ENCODE results near the gene SLC16A4. TPM values are rescaled to one million over a fixed set of nuclear protein-coding genes. Genes with fewer than 3 reads are reported as not detected.

Gene SLC16A4
- total and polyA plus RNA-seq, 10 of the 15 experiments (the other 5 are each of a cell fraction or from before 2014, with no cell fraction given): 0.13 to 2.2 (median 0.26) TPM; not detected in 1

DNA sequence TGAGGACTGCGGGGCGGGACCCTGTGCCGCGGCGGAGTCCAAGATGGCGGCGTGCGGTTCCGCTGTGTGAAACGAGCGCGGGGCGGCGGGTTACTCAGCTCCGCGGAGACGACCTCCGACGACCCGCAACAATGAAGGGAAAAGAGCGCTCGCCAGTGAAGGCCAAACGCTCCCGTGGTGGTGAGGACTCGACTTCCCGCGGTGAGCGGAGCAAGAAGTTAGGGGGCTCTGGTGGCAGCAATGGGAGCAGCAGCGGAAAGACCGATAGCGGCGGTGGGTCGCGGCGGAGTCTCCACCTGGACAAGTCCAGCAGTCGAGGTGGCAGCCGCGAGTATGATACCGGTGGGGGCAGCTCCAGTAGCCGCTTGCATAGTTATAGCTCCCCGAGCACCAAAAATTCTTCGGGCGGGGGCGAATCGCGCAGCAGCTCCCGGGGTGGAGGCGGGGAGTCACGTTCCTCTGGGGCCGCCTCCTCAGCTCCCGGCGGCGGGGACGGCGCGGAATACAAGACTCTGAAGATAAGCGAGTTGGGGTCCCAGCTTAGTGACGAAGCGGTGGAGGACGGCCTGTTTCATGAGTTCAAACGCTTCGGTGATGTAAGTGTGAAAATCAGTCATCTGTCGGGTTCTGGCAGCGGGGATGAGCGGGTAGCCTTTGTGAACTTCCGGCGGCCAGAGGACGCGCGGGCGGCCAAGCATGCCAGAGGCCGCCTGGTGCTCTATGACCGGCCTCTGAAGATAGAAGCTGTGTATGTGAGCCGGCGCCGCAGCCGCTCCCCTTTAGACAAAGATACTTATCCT is 51.2 kb downstream of the SLC16A4 start (continued):
- no peak for TF ChIP-seq KAT2A (conservative IDR thresholded peaks at IDR 0.05; ENCODE audit: control insufficient read depth, low read depth, low read length)
- no peak for TF ChIP-seq WRNIP1 (IDR thresholded peaks at IDR 0.05; ENCODE audit: borderline replicate concordance, low read depth, low read length)
- TF ChIP-seq MTA2 (IDR thresholded peaks at IDR 0.05; ENCODE audit: low read depth): no peak
- peak; percentile 69; the same call in 1 of the 2 replicates for TF ChIP-seq SMAD5 (IDR thresholded peaks at IDR 0.05; ENCODE audit: low read depth)
- TF ChIP-seq, protein P1, sequence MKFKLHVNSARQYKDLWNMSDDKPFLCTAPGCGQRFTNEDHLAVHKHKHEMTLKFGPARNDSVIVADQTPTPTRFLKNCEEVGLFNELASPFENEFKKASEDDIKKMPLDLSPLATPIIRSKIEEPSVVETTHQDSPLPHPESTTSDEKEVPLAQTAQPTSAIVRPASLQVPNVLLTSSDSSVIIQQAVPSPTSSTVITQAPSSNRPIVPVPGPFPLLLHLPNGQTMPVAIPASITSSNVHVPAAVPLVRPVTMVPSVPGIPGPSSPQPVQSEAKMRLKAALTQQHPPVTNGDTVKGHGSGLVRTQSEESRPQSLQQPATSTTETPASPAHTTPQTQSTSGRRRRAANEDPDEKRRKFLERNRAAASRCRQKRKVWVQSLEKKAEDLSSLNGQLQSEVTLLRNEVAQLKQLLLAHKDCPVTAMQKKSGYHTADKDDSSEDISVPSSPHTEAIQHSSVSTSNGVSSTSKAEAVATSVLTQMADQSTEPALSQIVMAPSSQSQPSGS (IDR thresholded peaks at IDR 0.05; ENCODE audit: low read length): no peak
- TF ChIP-seq, protein P2, sequence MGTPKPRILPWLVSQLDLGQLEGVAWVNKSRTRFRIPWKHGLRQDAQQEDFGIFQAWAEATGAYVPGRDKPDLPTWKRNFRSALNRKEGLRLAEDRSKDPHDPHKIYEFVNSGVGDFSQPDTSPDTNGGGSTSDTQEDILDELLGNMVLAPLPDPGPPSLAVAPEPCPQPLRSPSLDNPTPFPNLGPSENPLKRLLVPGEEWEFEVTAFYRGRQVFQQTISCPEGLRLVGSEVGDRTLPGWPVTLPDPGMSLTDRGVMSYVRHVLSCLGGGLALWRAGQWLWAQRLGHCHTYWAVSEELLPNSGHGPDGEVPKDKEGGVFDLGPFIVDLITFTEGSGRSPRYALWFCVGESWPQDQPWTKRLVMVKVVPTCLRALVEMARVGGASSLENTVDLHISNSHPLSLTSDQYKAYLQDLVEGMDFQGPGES (IDR thresholded peaks at IDR 0.05): no peak
- peak in 1 of 2 experiments; percentile 12; a peak in 1 of 4 replicates for TF ChIP-seq IKZF2 (IDR thresholded peaks at IDR 0.05)
- TF ChIP-seq JUNB (IDR thresholded peaks at IDR 0.05): no peak
- TF ChIP-seq NR2F1 (conservative IDR thresholded peaks at IDR 0.05): peak; percentile 32; the same call in 1 of the 2 replicates
- no peak for TF ChIP-seq RBBP5 (conservative IDR thresholded peaks at IDR 0.05)
- no peak for TF ChIP-seq FOXK2 (IDR thresholded peaks at IDR 0.05)
- TF ChIP-seq, protein P3, sequence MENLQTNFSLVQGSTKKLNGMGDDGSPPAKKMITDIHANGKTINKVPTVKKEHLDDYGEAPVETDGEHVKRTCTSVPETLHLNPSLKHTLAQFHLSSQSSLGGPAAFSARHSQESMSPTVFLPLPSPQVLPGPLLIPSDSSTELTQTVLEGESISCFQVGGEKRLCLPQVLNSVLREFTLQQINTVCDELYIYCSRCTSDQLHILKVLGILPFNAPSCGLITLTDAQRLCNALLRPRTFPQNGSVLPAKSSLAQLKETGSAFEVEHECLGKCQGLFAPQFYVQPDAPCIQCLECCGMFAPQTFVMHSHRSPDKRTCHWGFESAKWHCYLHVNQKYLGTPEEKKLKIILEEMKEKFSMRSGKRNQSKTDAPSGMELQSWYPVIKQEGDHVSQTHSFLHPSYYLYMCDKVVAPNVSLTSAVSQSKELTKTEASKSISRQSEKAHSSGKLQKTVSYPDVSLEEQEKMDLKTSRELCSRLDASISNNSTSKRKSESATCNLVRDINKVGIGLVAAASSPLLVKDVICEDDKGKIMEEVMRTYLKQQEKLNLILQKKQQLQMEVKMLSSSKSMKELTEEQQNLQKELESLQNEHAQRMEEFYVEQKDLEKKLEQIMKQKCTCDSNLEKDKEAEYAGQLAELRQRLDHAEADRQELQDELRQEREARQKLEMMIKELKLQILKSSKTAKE (IDR thresholded peaks at IDR 0.05; ENCODE audit: low read depth, poor library complexity, severe bottlenecking): no peak
- peak; percentile 14; the same call in 1 of the 2 replicates for TF ChIP-seq MXI1 (IDR thresholded peaks at IDR 0.05; ENCODE audit: low read depth, low read length)
- TF ChIP-seq, protein P4, sequence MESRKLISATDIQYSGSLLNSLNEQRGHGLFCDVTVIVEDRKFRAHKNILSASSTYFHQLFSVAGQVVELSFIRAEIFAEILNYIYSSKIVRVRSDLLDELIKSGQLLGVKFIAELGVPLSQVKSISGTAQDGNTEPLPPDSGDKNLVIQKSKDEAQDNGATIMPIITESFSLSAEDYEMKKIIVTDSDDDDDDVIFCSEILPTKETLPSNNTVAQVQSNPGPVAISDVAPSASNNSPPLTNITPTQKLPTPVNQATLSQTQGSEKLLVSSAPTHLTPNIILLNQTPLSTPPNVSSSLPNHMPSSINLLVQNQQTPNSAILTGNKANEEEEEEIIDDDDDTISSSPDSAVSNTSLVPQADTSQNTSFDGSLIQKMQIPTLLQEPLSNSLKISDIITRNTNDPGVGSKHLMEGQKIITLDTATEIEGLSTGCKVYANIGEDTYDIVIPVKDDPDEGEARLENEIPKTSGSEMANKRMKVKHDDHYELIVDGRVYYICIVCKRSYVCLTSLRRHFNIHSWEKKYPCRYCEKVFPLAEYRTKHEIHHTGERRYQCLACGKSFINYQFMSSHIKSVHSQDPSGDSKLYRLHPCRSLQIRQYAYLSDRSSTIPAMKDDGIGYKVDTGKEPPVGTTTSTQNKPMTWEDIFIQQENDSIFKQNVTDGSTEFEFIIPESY (IDR thresholded peaks at IDR 0.05): no peak
- no peak for TF ChIP-seq BACH1 (IDR thresholded peaks at IDR 0.05; ENCODE audit: borderline replicate concordance)
- TF ChIP-seq, protein P5, sequence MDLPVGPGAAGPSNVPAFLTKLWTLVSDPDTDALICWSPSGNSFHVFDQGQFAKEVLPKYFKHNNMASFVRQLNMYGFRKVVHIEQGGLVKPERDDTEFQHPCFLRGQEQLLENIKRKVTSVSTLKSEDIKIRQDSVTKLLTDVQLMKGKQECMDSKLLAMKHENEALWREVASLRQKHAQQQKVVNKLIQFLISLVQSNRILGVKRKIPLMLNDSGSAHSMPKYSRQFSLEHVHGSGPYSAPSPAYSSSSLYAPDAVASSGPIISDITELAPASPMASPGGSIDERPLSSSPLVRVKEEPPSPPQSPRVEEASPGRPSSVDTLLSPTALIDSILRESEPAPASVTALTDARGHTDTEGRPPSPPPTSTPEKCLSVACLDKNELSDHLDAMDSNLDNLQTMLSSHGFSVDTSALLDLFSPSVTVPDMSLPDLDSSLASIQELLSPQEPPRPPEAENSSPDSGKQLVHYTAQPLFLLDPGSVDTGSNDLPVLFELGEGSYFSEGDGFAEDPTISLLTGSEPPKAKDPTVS (IDR thresholded peaks at IDR 0.05; ENCODE audit: low read depth, low read length): no peak
- peak; percentile 83 for TF ChIP-seq CREB1 (IDR thresholded peaks at IDR 0.05; ENCODE audit: low read depth)
- TF ChIP-seq ZNF384 (IDR thresholded peaks at IDR 0.05; ENCODE audit: borderline replicate concordance, low read depth, low read length): no peak
- no peak for TF ChIP-seq CHD2 (IDR thresholded peaks at IDR 0.05; ENCODE audit: borderline replicate concordance, low read depth, low read length)
- TF ChIP-seq NFYB (IDR thresholded peaks at IDR 0.05; ENCODE audit: insufficient read depth, low read depth, low read length): no peak
- 0 out of 2 replicates have a peak, but pooled peaks have one; percentile 27 for TF ChIP-seq GABPA (IDR thresholded peaks at IDR 0.05; ENCODE audit: low read depth)
- TF ChIP-seq EED (IDR thresholded peaks at IDR 0.05; ENCODE audit: low read depth): no peak
- TF ChIP-seq NBN (IDR thresholded peaks at IDR 0.05): peak; percentile 73; the same call in 1 of the 2 replicates
- TF ChIP-seq SMARCA5 (IDR thresholded peaks at IDR 0.05): 0 out of 2 replicates have a peak, but pooled peaks have one; percentile 38
